GM12874 (cell line): Measurements from ENCODE around the gene SMARCC2.

Experiments used
- TF ChIP-seq, protein P1 (sequence below): IDR thresholded peaks from 2 replicates; pipeline ENCODE4 v1.5.1; 2011; ENCODE audit warnings: low read depth, mild to moderate bottlenecking, control low read depth, low read length, moderate library complexity; ENCODE audit not compliant: insufficient read depth

The SMARCC2 gene

DNA sequence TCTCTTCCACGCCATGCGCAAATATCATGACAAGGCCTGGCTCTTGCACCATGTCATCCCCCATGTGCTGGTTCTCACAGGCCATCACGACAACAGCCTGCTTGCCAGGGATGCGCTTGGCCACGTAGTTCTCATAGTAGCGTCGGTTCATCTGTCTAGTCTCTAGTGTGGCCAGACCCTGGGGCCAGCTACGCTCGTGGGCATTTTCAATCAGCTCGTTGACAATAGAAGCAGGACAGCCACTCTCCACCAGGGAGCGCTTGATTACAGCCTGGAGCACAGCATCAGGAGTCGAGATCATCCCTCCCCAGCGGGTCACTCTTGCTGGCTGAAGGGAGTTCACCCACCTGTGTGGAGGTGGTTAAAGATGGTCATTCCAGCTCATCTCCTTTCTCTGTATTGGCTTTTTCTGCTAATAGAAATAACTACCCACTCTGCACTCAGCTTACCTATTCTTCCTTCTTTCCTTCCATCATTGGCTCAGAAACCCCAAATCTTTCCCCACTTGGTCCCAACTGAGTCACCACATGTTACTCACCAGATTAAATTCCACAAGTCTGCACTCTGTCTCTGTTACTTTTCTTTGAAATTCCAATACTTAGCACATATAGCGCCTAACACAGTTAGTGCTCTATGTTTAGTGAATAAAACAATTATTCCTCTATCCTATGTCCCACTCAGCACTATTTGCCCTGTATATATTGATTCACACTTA, 17.3 kb upstream of the SMARCC2 start:
- TF ChIP-seq, protein P1, sequence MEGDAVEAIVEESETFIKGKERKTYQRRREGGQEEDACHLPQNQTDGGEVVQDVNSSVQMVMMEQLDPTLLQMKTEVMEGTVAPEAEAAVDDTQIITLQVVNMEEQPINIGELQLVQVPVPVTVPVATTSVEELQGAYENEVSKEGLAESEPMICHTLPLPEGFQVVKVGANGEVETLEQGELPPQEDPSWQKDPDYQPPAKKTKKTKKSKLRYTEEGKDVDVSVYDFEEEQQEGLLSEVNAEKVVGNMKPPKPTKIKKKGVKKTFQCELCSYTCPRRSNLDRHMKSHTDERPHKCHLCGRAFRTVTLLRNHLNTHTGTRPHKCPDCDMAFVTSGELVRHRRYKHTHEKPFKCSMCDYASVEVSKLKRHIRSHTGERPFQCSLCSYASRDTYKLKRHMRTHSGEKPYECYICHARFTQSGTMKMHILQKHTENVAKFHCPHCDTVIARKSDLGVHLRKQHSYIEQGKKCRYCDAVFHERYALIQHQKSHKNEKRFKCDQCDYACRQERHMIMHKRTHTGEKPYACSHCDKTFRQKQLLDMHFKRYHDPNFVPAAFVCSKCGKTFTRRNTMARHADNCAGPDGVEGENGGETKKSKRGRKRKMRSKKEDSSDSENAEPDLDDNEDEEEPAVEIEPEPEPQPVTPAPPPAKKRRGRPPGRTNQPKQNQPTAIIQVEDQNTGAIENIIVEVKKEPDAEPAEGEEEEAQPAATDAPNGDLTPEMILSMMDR, result peak; percentile 61

DNA sequence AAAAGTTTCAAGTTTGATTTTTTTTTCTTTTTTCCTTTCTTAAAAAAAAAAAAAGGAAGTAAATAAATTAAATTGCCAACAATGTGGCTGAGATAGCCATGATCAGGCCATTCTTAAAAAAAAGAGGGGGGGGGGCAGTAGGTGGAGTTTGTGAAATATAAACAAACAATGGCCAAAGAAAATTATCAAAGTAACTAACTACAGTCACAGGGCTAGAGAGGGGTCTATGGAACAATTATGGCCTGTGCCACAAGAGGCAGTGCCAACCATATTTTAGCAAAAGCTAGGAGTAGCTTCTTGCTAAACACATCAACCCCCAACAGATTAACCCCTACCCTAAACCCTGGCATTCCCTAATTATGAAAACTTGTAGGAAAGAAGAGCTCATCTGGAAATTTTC, 16.2 kb upstream of the SMARCC2 start:
- TF ChIP-seq, protein P1, result 0 out of 2 replicates have a peak, but pooled peaks have one; percentile 15

DNA sequence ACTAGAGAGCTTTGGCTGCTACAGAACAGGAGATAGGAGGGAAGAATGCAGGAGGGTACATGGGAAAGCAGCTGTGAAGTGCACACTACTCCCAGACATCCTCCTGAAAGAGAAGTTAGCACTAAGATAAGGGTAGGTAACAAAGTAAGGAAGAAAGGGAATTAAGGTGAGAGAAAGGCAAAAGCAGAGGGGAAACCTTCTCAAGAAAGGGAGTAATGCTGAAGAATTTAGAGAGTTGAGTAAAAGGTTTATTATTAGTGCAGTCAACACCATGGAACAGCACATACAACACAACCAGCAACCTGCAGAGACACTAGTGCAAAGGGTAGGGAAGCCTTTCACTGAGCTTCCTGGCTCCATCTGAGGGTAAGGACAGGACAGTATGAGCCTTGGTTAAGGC, 15.0 kb upstream of the SMARCC2 start:
- TF ChIP-seq, protein P1, result no peak

DNA sequence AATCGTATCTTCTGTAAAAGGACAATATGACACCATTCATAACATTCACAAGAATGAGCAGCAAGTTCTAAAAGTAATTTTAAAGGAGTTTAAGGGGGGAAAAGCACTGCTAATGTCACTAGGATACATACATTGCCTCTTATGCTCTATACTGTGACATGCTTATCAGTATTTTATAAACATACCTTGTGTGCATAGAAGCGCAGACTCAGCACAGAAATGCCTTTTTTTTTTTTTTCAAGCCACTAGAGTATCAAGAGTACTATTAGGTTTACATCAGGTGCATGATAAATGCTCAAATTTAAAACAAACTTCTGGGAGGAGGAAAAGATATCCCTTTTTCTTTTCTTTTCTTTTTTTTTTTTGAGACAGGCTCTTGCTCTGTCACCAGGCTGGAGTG, 13.6 kb upstream of the SMARCC2 start:
- TF ChIP-seq, protein P1, result no peak

DNA sequence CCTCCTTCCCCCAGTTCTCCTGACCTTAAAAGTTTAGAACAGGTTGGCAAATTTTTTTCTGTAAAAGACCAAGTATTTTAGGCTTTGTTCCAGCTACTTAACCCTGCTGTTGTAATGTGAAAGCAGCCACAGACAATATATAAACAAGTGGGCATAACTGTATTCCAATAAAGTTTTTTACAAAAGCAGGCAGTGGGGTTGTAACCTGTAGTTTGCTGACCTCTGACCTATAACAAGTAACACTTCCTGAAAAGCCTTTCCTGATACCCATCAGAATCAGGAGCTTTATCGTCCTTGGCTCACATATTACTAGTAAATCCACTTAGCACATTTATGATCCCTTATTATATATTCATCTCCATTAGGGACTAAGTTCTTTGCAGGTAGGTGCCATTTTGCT, 13.1 kb upstream of the SMARCC2 start:
- TF ChIP-seq, protein P1, result no peak

DNA sequence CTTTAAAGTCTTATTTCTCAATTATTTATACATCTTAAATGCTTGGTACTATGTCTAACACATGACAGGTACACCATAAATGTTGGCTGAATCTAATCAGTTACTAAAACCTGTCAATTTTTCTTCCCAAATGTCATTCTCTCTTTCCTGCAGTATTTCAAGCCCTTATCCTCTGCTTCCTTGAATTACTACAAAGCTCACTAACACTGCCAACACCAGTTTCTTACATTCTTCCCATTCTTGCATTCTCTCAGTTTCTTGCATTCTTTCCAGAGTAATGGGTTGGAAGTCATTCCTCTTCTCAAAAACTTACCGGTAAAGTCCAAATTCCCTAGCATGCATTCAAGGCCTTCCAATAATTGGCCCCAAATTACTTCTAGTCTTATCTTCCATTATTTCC, 9.6 kb upstream of the SMARCC2 start:
- TF ChIP-seq, protein P1, result no peak

DNA sequence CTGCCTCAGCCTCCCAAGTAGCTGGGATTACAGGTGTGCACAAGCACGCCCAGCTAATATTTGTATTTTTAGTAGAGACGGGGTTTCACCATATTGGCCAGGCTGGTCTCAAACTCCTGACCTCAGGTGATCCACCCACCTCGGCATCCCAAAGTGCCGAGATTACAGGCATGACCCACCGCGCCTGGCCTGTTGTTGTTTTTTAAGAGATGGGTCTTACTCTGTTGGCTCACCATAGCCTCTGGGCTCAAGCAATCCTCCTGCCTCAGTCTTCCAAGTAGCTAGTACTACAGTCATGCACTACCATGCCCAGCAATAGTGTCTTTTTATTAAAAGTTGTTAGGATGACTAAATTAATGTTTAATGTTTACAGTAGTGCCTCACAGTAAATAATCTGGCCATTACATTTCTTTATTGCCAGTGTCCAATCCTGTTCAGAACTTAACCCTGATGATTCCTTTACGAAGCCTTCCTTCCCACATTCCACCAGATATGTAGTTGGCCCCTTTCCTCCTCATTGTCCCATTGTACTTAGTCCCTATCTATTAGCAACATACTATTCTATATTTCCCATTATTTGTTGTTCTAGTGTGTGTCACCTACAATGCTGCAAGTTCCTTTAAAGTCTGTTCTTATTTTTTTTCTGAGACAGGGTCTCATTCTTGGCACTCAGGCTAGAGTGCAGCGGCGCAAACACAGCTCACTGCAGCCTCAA, 8.8 kb upstream of the SMARCC2 start:
- TF ChIP-seq, protein P1, result no peak
